HepG2 (cell line): ENCODE data around the gene NYNRIN. TPM values are rescaled to one million over a fixed set of nuclear protein-coding genes. Genes with fewer than 3 reads are reported as not detected.
A peak's percentile ranks its signal among the peaks of the same experiment; 100 is the strongest.

Source experiments
- ELF1 ChIP-seq: sonication (generic); formaldehyde crosslinking; IDR thresholded peaks from 2 replicates; pipeline ENCODE4 v1.4.0; 2020; ENCODE audit warnings: missing genetic modification reagents
- FOXK1 ChIP-seq: sonication (generic); formaldehyde crosslinking; IDR thresholded peaks from 2 replicates; pipeline ENCODE4 v1.4.0; 2020; ENCODE audit warnings: low read depth, missing genetic modification reagents, borderline replicate concordance
- GABPA ChIP-seq, 2 experiments: IDR thresholded peaks; 2 replicates each; pipeline ENCODE4 v1.6.1; 2011 to 2016; ENCODE audit warnings: low read depth in 2 of 2, low read length in 1 of 2, missing biosample characterization in 1 of 2, missing genetic modification characterization in 1 of 2
- HNF4G ChIP-seq, 2 experiments: sonication (generic) in 1 of 2; formaldehyde crosslinking in 1 of 2; IDR thresholded peaks; 2 replicates each; pipeline versions ENCODE4 v1.4.0 to v1.6.1; 2011 to 2020; ENCODE audit warnings: borderline replicate concordance in 2 of 2, low read depth in 2 of 2, mild to moderate bottlenecking in 2 of 2, low read length in 1 of 2, missing genetic modification reagents in 1 of 2, moderate library complexity in 1 of 2
- MAF1 ChIP-seq: sonication (generic); formaldehyde crosslinking; IDR thresholded peaks from 2 replicates; pipeline ENCODE4 v1.5.0; 2020; ENCODE audit warnings: missing genetic modification reagents, borderline replicate concordance
- MAFG ChIP-seq: sonication (generic); formaldehyde crosslinking; IDR thresholded peaks from 2 replicates; pipeline ENCODE4 v1.5.1; 2020; ENCODE audit warnings: mild to moderate bottlenecking, missing genetic modification reagents
- RFX1 ChIP-seq: fragments of 450-650 bp; IDR thresholded peaks from 2 replicates; pipeline ENCODE4 v1.6.1; 2017
- SNAI1 ChIP-seq: sonication (generic); formaldehyde crosslinking; IDR thresholded peaks from 2 replicates; pipeline ENCODE4 v1.5.0; 2020; ENCODE audit warnings: mild to moderate bottlenecking, missing genetic modification reagents, borderline replicate concordance
- SRSF4 ChIP-seq: fragments of 200-400 bp; formaldehyde crosslinking; IDR thresholded peaks from one replicate; pipeline ENCODE4 v1.6.1; 2018; ENCODE audit warnings: mild to moderate bottlenecking, low read depth, low read length, moderate library complexity; ENCODE audit not compliant: poor library complexity, severe bottlenecking
- TBX2 ChIP-seq: sonication (generic); formaldehyde crosslinking; IDR thresholded peaks from 2 replicates; pipeline ENCODE4 v1.5.0; 2020; ENCODE audit warnings: missing genetic modification reagents, mild to moderate bottlenecking, borderline replicate concordance
- XBP1 ChIP-seq: sonication (generic); formaldehyde crosslinking; IDR thresholded peaks from 2 replicates; pipeline ENCODE4 v1.5.0; 2020; ENCODE audit warnings: missing genetic modification reagents
- ZFP36 ChIP-seq: fragments of 150-350 bp; IDR thresholded peaks from 2 replicates; pipeline ENCODE4 v1.6.1; 2018; ENCODE audit warnings: borderline replicate concordance, low read length, low read depth; ENCODE audit not compliant: partially characterized antibody
- ZMYM3 ChIP-seq: sonication (generic); formaldehyde crosslinking; IDR thresholded peaks from 2 replicates; pipeline ENCODE4 v1.5.1; 2020; ENCODE audit warnings: mild to moderate bottlenecking, missing genetic modification reagents
- ZNF549 ChIP-seq: sonication (generic); formaldehyde crosslinking; IDR thresholded peaks from 2 replicates; pipeline ENCODE4 v1.5.0; 2020; ENCODE audit warnings: missing genetic modification reagents
- ZNF720 ChIP-seq: sonication (generic); formaldehyde crosslinking; IDR thresholded peaks from 2 replicates; pipeline ENCODE4 v1.4.0; 2020; ENCODE audit warnings: missing genetic modification reagents
- ZNF780A ChIP-seq: sonication (generic); formaldehyde crosslinking; IDR thresholded peaks from 2 replicates; pipeline ENCODE4 v1.8.0; 2022; ENCODE audit warnings: mild to moderate bottlenecking, missing genetic modification reagents, moderate library complexity
- polyA plus RNA-seq, 8 experiments: library from polyadenylated mRNA; depleted of rRNA in 3 of 8; stranded (reverse) in 7 of 8; unstranded in 1 of 8; fragments of >200 nt; fragmentation: Illumina TruSeq in 4 of 8; extraction: Trizol in 4 of 8; gene quantifications; 2 replicates each; pipeline versions ENCODE4 v1.2.1 to v1.2.3, GENCODE V29; 2011 to 2016; ENCODE audit warnings: low read depth in 4 of 8, missing spikeins in 1 of 8, mixed read lengths in 1 of 8; ENCODE audit not compliant: insufficient read depth in 1 of 8
- total RNA-seq, 5 experiments: library from RNA; depleted of rRNA; stranded (reverse); fragments of >200 nt; fragmentation: Illumina TruSeq; extraction: Trizol; gene quantifications; 2 replicates each; pipeline ENCODE4 v1.2.3, GENCODE V29; 2016; ENCODE audit warnings: low read depth in 1 of 5
- TF ChIP-seq, protein P1 (sequence below): sonication (generic); formaldehyde crosslinking; IDR thresholded peaks from 2 replicates; pipeline ENCODE4 v1.9.0; 2021; ENCODE audit warnings: missing genetic modification reagents, borderline replicate concordance
- TF ChIP-seq, protein P2 (sequence below): sonication (generic); formaldehyde crosslinking; conservative IDR thresholded peaks from 2 replicates; pipeline ENCODE4 v1.5.0; 2020; ENCODE audit warnings: missing genetic modification reagents
- TF ChIP-seq, protein P3 (sequence below): sonication (generic); formaldehyde crosslinking; IDR thresholded peaks from 2 replicates; pipeline ENCODE4 v1.4.0; 2020; ENCODE audit warnings: missing genetic modification reagents, borderline replicate concordance
- TF ChIP-seq, protein P4 (sequence below): conservative IDR thresholded peaks from 2 replicates; pipeline ENCODE4 v1.6.1; 2018; ENCODE audit warnings: missing genetic modification reagents

NYNRIN gene
- total and polyA plus RNA-seq, 2 of the 13 experiments (the other 11 are each of a cell fraction or from before 2014, with no cell fraction given): 0.63 to 1.1 TPM

DNA sequence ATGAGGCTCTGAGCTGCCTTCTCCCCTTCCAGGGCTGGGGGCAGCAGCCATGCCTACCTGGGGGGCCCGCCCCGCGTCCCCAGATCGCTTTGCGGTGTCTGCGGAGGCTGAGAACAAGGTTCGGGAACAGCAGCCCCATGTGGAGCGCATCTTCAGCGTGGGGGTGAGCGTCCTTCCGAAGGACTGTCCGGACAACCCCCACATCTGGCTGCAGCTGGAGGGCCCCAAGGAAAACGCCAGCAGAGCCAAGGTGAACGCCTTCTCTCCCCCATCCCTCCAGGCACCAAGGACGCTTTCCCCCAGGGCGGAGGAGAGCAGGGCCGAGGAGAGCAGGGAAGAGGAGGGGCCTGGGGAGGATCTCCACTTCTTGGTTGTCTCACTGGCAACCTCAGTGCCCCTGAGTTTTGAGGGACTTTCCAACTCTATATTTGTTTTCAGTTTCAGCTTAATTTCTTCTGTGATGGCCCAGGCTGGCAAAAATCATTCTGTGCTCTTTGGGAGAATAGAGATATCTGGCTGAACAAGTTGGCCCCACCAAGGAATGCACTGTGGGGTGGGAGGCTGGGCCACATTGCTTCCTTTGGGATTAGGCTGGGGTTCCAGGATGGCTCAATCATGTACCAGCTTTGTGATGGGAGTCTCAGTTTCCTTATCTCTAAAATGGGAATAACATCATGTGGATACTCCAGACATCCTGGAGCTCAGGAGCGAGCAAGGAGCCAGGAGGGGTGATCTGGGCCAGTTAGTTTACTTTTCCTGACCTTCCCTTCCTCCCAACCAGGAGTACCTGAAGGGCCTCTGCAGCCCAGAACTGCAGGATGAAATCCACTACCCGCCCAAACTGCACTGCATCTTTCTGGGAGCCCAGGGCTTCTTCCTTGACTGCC, 32.1 kb downstream of the NYNRIN start (continued):
- TF ChIP-seq ZFP36: no peak
- TF ChIP-seq MAFG: no peak
- TF ChIP-seq SNAI1: 0 out of 2 replicates have a peak, but pooled peaks have one; percentile 43
- no peak for TF ChIP-seq ZNF720 (CRISPR knock-in tag)
- no peak for TF ChIP-seq SRSF4
- TF ChIP-seq, protein P1, sequence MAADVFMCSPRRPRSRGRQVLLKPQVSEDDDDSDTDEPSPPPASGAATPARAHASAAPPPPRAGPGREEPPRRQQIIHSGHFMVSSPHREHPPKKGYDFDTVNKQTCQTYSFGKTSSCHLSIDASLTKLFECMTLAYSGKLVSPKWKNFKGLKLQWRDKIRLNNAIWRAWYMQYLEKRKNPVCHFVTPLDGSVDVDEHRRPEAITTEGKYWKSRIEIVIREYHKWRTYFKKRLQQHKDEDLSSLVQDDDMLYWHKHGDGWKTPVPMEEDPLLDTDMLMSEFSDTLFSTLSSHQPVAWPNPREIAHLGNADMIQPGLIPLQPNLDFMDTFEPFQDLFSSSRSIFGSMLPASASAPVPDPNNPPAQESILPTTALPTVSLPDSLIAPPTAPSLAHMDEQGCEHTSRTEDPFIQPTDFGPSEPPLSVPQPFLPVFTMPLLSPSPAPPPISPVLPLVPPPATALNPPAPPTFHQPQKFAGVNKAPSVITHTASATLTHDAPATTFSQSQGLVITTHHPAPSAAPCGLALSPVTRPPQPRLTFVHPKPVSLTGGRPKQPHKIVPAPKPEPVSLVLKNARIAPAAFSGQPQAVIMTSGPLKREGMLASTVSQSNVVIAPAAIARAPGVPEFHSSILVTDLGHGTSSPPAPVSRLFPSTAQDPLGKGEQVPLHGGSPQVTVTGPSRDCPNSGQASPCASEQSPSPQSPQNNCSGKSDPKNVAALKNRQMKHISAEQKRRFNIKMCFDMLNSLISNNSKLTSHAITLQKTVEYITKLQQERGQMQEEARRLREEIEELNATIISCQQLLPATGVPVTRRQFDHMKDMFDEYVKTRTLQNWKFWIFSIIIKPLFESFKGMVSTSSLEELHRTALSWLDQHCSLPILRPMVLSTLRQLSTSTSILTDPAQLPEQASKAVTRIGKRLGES (CRISPR knock-in tag): no peak
- TF ChIP-seq, protein P2, sequence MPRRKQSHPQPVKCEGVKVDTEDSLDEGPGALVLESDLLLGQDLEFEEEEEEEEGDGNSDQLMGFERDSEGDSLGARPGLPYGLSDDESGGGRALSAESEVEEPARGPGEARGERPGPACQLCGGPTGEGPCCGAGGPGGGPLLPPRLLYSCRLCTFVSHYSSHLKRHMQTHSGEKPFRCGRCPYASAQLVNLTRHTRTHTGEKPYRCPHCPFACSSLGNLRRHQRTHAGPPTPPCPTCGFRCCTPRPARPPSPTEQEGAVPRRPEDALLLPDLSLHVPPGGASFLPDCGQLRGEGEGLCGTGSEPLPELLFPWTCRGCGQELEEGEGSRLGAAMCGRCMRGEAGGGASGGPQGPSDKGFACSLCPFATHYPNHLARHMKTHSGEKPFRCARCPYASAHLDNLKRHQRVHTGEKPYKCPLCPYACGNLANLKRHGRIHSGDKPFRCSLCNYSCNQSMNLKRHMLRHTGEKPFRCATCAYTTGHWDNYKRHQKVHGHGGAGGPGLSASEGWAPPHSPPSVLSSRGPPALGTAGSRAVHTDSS (CRISPR knock-in tag): 0 out of 2 replicates have a peak, but pooled peaks have one; percentile 24
- no peak; the same call in 1 of the 2 replicates for TF ChIP-seq MAF1
- TF ChIP-seq ZMYM3 (CRISPR knock-in tag): no peak; the same call in 1 of the 2 replicates
- TF ChIP-seq TBX2 (CRISPR knock-in tag): 0 out of 2 replicates have a peak, but pooled peaks have one; percentile 36
- TF ChIP-seq, protein P3, sequence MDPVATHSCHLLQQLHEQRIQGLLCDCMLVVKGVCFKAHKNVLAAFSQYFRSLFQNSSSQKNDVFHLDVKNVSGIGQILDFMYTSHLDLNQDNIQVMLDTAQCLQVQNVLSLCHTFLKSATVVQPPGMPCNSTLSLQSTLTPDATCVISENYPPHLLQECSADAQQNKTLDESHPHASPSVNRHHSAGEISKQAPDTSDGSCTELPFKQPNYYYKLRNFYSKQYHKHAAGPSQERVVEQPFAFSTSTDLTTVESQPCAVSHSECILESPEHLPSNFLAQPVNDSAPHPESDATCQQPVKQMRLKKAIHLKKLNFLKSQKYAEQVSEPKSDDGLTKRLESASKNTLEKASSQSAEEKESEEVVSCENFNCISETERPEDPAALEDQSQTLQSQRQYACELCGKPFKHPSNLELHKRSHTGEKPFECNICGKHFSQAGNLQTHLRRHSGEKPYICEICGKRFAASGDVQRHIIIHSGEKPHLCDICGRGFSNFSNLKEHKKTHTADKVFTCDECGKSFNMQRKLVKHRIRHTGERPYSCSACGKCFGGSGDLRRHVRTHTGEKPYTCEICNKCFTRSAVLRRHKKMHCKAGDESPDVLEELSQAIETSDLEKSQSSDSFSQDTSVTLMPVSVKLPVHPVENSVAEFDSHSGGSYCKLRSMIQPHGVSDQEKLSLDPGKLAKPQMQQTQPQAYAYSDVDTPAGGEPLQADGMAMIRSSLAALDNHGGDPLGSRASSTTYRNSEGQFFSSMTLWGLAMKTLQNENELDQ (CRISPR knock-in tag): no peak
- TF ChIP-seq RFX1: no peak
- no peak for TF ChIP-seq HNF4G (IDR thresholded peaks at IDR 0.05; ENCODE audit: borderline replicate concordance, low read depth, low read length)
- TF ChIP-seq HNF4G (CRISPR knock-in tag; IDR thresholded peaks at IDR 0.05; ENCODE audit: borderline replicate concordance, low read depth): peak; percentile 2; the same call in 1 of the 2 replicates
- TF ChIP-seq XBP1: no peak
- TF ChIP-seq FOXK1 (CRISPR knock-in tag): no peak
- TF ChIP-seq ELF1 (CRISPR knock-in tag): no peak; the same call in 1 of the 2 replicates
- no peak for TF ChIP-seq GABPA (IDR thresholded peaks at IDR 0.05; ENCODE audit: low read depth, low read length)
- TF ChIP-seq GABPA (CRISPR knock-in tag; IDR thresholded peaks at IDR 0.05; ENCODE audit: low read depth): no peak
- TF ChIP-seq ZNF549 (CRISPR knock-in tag): no peak
- TF ChIP-seq, protein P4, sequence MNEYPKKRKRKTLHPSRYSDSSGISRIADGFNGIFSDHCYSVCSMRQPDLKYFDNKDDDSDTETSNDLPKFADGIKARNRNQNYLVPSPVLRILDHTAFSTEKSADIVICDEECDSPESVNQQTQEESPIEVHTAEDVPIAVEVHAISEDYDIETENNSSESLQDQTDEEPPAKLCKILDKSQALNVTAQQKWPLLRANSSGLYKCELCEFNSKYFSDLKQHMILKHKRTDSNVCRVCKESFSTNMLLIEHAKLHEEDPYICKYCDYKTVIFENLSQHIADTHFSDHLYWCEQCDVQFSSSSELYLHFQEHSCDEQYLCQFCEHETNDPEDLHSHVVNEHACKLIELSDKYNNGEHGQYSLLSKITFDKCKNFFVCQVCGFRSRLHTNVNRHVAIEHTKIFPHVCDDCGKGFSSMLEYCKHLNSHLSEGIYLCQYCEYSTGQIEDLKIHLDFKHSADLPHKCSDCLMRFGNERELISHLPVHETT (CRISPR knock-in tag): no peak
- TF ChIP-seq ZNF780A (CRISPR knock-in tag): no peak
